GM19395 (cell line): ENCODE measurements around the gene CCND1.
"Not testable (repeated sequence)": the region's sequence is repeated elsewhere in the genome, so short reads cannot be mapped to it uniquely, and the experiment has no call there.

Experiments used
- ATAC-seq: cut with Tn5 transposase; IDR thresholded peaks from one replicate; pipeline ENCODE4 v1.9.1; 2021; ENCODE audit warnings: mild to moderate bottlenecking, moderate library complexity; ENCODE audit not compliant: unreplicated experiment

Gene CCND1

GRCh38 chr11:69617682-69618081 is 23.3 kb upstream of the CCND1 start:
- ATAC-seq = no peak

GRCh38 chr11:69618237-69618636 is 22.7 kb upstream of the CCND1 start:
- ATAC-seq = no peak

- ATAC-seq = no peak
Measured at GRCh38 chr11:69620683-69621290, 20.2 kb upstream of the CCND1 start.

- not testable (repeated sequence) for ATAC-seq
Measured at GRCh38 chr11:69622097-69622681, 18.8 kb upstream of the CCND1 start.

GRCh38 chr11:69624293-69624692 is 16.7 kb upstream of the CCND1 start:
- no peak for ATAC-seq

GRCh38 chr11:69625476-69625875 is 15.5 kb upstream of the CCND1 start:
- no peak for ATAC-seq

- ATAC-seq = no peak
Measured at GRCh38 chr11:69627551-69627950, 13.4 kb upstream of the CCND1 start.

GRCh38 chr11:69630017-69630416 is 10.9 kb upstream of the CCND1 start:
- ATAC-seq = no peak

GRCh38 chr11:69630424-69630823 is 10.5 kb upstream of the CCND1 start:
- no peak for ATAC-seq

- no peak for ATAC-seq
Measured at GRCh38 chr11:69632900-69633299, 8.1 kb upstream of the CCND1 start.

- no peak for ATAC-seq
Measured at GRCh38 chr11:69634069-69634468, 6.9 kb upstream of the CCND1 start.

- no peak for ATAC-seq
Measured at GRCh38 chr11:69634590-69634989, 6.4 kb upstream of the CCND1 start.

GRCh38 chr11:69635195-69635594 is 5.8 kb upstream of the CCND1 start:
- ATAC-seq = no peak

GRCh38 chr11:69635804-69636511 is 5.0 kb upstream of the CCND1 start:
- no peak for ATAC-seq

GRCh38 chr11:69636512-69637197 is 4.3 kb upstream of the CCND1 start:
- ATAC-seq = no peak

- ATAC-seq = no peak
Measured at GRCh38 chr11:69637198-69637940, 3.6 kb upstream of the CCND1 start.

- no peak for ATAC-seq
Measured at GRCh38 chr11:69637941-69638871, 2.8 kb upstream of the CCND1 start.

GRCh38 chr11:69638941-69639681 is 1.8 kb upstream of the CCND1 start:
- ATAC-seq = no peak

- no peak for ATAC-seq
Measured at GRCh38 chr11:69639831-69640230, 1.1 kb upstream of the CCND1 start.
